GM12878 (cell line): ENCODE results near the gene SLC6A20. TPM values are rescaled to one million over a fixed set of nuclear protein-coding genes. Genes with fewer than 3 reads are reported as not detected.

ENCODE experiments used
- ATAC-seq: fragments of 200-7000 bp; cut with Tn5 transposase; 3 replicates; pipeline ENCODE4 v1.9.1; 2020; ENCODE audit warnings: mild to moderate bottlenecking, moderate library complexity
- BruUV-seq: library from RNA; stranded (reverse); fragments of 400-500 nt; replicated peaks from 2 replicates; lab custom pipeline; 2021; lab: Mats Ljungman, UMichigan
- CTCF ChIA-PET: fragments of 300-600 bp; sonication (Branson Sonifier 250); formaldehyde crosslinking; extraction: SDS; loops from one replicate; lab custom pipeline; 2021; ENCODE audit warnings: inconsistent platforms; lab: Yijun Ruan, JAX
- POLR2A ChIA-PET: fragments of 350-600 bp; formaldehyde crosslinking; extraction: SDS; loops from one replicate; lab custom pipeline; 2021; ENCODE audit warnings: inconsistent platforms; lab: Charles Lee
- RAD21 ChIA-PET: fragments of 300-600 bp; sonication (Branson Sonifier 250); formaldehyde crosslinking; loops from one replicate; lab custom pipeline; 2023; ENCODE audit warnings: antibody characterized with exemption; ENCODE audit not compliant: unreplicated experiment; lab: Charles Lee
- SMC1A ChIA-PET: fragments of 300-600 bp; sonication (Branson Sonifier 250); formaldehyde crosslinking; loops from one replicate; lab custom pipeline; 2023; ENCODE audit not compliant: unreplicated experiment, uncharacterized antibody; lab: Charles Lee
- DNase-seq: peaks from one replicate; pipeline ENCODE4 v3.0.0-alpha.2; 2011; ENCODE audit warnings: low read depth, low spot score
- FAIRE-seq: peaks from 3 replicates; lab custom pipeline; 2011; peaks lifted over from hg19 to GRCh38; lab: Jason Lieb, UNC
- H2AFZ ChIP-seq: 2 replicates; pipeline ENCODE4 v1.6.0; 2011; ENCODE audit warnings: low read depth, low read length, control low read depth; ENCODE audit not compliant: control insufficient read depth
- H3K27ac ChIP-seq: 2 replicates; pipeline ENCODE4 v1.5.1; 2011; ENCODE audit warnings: control low read depth; ENCODE audit not compliant: control insufficient read depth, insufficient read depth
- H3K27me3 ChIP-seq, 2 experiments: replicated peaks in 1 of 2; 2 replicates each; pipeline versions ENCODE4 v1.6.0 to v1.6.1; 2011; ENCODE audit warnings: low read length in 1 of 2; ENCODE audit not compliant: control insufficient read depth in 2 of 2, insufficient read depth in 2 of 2
- H3K36me3 ChIP-seq, 2 experiments: 2 replicates each; pipeline ENCODE4 v1.5.1; 2011; ENCODE audit warnings: low read length in 1 of 2; ENCODE audit not compliant: control insufficient read depth in 2 of 2, insufficient read depth in 2 of 2
- H3K4me1 ChIP-seq: 2 replicates; pipeline ENCODE4 v1.6.1; 2011; ENCODE audit warnings: mild to moderate bottlenecking, low read length, moderate library complexity, mixed read lengths; ENCODE audit not compliant: control insufficient read depth, insufficient read depth
- H3K4me2 ChIP-seq: 2 replicates; pipeline ENCODE4 v1.6.0; 2011; ENCODE audit warnings: control low read depth; ENCODE audit not compliant: control insufficient read depth, insufficient read depth
- H3K4me3 ChIP-seq: fragments of 200-600 bp; sonication (generic); 2 replicates; pipeline ENCODE4 v1.5.1; 2016
- H3K79me2 ChIP-seq: 2 replicates; pipeline ENCODE4 v1.6.0; 2011; ENCODE audit warnings: low read length; ENCODE audit not compliant: control insufficient read depth, insufficient read depth
- H3K9ac ChIP-seq: 2 replicates; pipeline ENCODE4 v1.8.0; 2011; ENCODE audit warnings: low read length, control low read depth, mixed read lengths; ENCODE audit not compliant: control insufficient read depth, insufficient read depth
- H3K9me3 ChIP-seq: replicated peaks from 3 replicates; pipeline ENCODE4 v1.5.1; 2011; ENCODE audit warnings: mild to moderate bottlenecking, low read length; ENCODE audit not compliant: control insufficient read depth, insufficient read depth
- H4K20me1 ChIP-seq: 2 replicates; pipeline ENCODE4 v1.6.0; 2011; ENCODE audit not compliant: control insufficient read depth, insufficient read depth
- E4F1 ChIP-seq: fragments of 450-650 bp; IDR thresholded peaks from 2 replicates; pipeline ENCODE4 v1.6.1; 2018; ENCODE audit warnings: borderline replicate concordance, mild to moderate bottlenecking; ENCODE audit not compliant: partially characterized antibody
- RCOR1 ChIP-seq: conservative IDR thresholded peaks from 2 replicates; pipeline ENCODE4 v1.6.1; 2012; ENCODE audit warnings: low read depth, low read length, improper control_type of control experiment
- TARDBP ChIP-seq: IDR thresholded peaks from 2 replicates; pipeline ENCODE4 v1.6.1; 2016; ENCODE audit warnings: borderline replicate concordance
- WGBS: methylation state at CpG from one replicate; pipeline ENCODE4 v1.1.6; 2016; ENCODE audit warnings: low lambda C conversion rate; ENCODE audit not compliant: insufficient replicate concordance, insufficient coverage; ENCODE audit errors: missing lambda C conversion rate; 5-methylcytosine and 5-hydroxymethylcytosine counted together
- in situ Hi-C: fragments of 300-500 bp; cut with MboI; formaldehyde crosslinking; loops from 9 replicates; pipeline ENCODE4 v1.14.3; 2018; ENCODE audit warnings: mixed read lengths
- intact Hi-C: fragments of 100-400 bp; cut with micrococcal nuclease; formaldehyde crosslinking; loops from one replicate; pipeline ENCODE4 v1.14.2; 2022; ENCODE audit not compliant: unreplicated experiment
- polyA plus RNA-seq, 11 experiments: library from polyadenylated mRNA; depleted of rRNA in 4 of 11; unstranded in 6 of 11; stranded (reverse) in 5 of 11; fragments of >200 nt; fragmentation: Nextera tagmentation in 4 of 11; fragmentation: Illumina TruSeq in 1 of 11; extraction: Ambion mirVana in 4 of 11; extraction: Trizol in 1 of 11; gene quantifications; 1 replicate in 1 of 11; 2 replicates in 10 of 11; pipeline versions ENCODE4 v1.2.1 to v1.2.3, GENCODE V29; 2011 to 2016; ENCODE audit warnings: inconsistent platforms in 2 of 11, missing spikeins in 2 of 11, low read depth in 1 of 11
- total RNA-seq, 4 experiments: library from RNA; depleted of rRNA in 3 of 4; stranded (reverse); fragments of >200 nt in 3 of 4; fragmentation: Illumina TruSeq in 1 of 4; extraction: Trizol in 1 of 4; gene quantifications; 2 replicates each; pipeline versions ENCODE4 v1.2.1 to v1.2.3, GENCODE V29; 2013 to 2021
- TF ChIP-seq, protein P1 (sequence below): IDR thresholded peaks from 2 replicates; pipeline ENCODE4 v1.6.1; 2012; ENCODE audit warnings: mild to moderate bottlenecking, low read depth, low read length

Gene SLC6A20
- total and polyA plus RNA-seq, 10 of the 15 experiments (the other 5 are each of a cell fraction or from before 2014, with no cell fraction given) = 0.31 to 4.1 (median 1.1) TPM

GRCh38 chr3:45762647-45763302, 33.6 kb downstream of the SLC6A20 start:
- POLR2A ChIA-PET = interaction anchor here (1.0 kb wide), 1 partner anchor 84 kb away, joined by 3 read pairs; no protein-coding TSS in a partner anchor
- SMC1A ChIA-PET = interaction anchor here (0.6 to 6.1 kb wide), 16 partner anchors 63 to 724 kb away, joined by 3 to 86 read pairs (median 6); no protein-coding TSS in a partner anchor
- WGBS = 66% methylated on average over 19 of the region's 19 CpGs
- Histone ChIP-seq H3K27me3 (0 out of 4 replicates have a peak, but pooled peaks cover 0 to 2% of the 10 kb centered on the region in 2 experiments), H2AFZ (no peak overlapping the region), H3K9me3 (no peaks in the 10 kb centered on the region), H3K36me3 (no peaks in the 10 kb centered on the region; a peak in 1 of 4 replicates), H3K9ac (no peak overlapping the region), H3K4me1 (no peaks in the 10 kb centered on the region), H4K20me1 (no peaks in the 10 kb centered on the region), H3K4me3 (no peak overlapping the region), H3K79me2 (no peaks in the 10 kb centered on the region), H3K4me2 (no peak overlapping the region), H3K27ac (no peak overlapping the region)
- FAIRE-seq = no peak
- in situ Hi-C loops = loop anchor here (5.0 to 10.0 kb wide), 3 partner anchors 165 to 612 kb away; partner anchors contain the start of gene CCR5
- CTCF ChIA-PET = interaction anchor here (0.6 to 7.5 kb wide), 17 partner anchors 9 to 314 kb away, joined by 3 to 189 read pairs (median 5); no protein-coding TSS in a partner anchor
- intact Hi-C loops = no loop called here
- no peak for ATAC-seq
- BruUV-seq = no TSS peak
- TF ChIP-seq, protein P1, sequence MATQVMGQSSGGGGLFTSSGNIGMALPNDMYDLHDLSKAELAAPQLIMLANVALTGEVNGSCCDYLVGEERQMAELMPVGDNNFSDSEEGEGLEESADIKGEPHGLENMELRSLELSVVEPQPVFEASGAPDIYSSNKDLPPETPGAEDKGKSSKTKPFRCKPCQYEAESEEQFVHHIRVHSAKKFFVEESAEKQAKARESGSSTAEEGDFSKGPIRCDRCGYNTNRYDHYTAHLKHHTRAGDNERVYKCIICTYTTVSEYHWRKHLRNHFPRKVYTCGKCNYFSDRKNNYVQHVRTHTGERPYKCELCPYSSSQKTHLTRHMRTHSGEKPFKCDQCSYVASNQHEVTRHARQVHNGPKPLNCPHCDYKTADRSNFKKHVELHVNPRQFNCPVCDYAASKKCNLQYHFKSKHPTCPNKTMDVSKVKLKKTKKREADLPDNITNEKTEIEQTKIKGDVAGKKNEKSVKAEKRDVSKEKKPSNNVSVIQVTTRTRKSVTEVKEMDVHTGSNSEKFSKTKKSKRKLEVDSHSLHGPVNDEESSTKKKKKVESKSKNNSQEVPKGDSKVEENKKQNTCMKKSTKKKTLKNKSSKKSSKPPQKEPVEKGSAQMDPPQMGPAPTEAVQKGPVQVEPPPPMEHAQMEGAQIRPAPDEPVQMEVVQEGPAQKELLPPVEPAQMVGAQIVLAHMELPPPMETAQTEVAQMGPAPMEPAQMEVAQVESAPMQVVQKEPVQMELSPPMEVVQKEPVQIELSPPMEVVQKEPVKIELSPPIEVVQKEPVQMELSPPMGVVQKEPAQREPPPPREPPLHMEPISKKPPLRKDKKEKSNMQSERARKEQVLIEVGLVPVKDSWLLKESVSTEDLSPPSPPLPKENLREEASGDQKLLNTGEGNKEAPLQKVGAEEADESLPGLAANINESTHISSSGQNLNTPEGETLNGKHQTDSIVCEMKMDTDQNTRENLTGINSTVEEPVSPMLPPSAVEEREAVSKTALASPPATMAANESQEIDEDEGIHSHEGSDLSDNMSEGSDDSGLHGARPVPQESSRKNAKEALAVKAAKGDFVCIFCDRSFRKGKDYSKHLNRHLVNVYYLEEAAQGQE = no peak
- no peak for TF ChIP-seq TARDBP
- no peak for TF ChIP-seq E4F1
- no peak for TF ChIP-seq RCOR1
- RAD21 ChIA-PET = interaction anchor here (1.1 to 6.2 kb wide), 13 partner anchors 34 to 314 kb away, joined by 3 to 89 read pairs (median 6); no protein-coding TSS in a partner anchor
- DNase-seq = no peak
